GM18498 (cell line): ENCODE data around the gene REV1.
"Not testable (repeated sequence)": the region's sequence is repeated elsewhere in the genome, so short reads cannot be mapped to it uniquely, and the experiment has no call there.

ENCODE experiments used
- ATAC-seq: cut with Tn5 transposase; IDR thresholded peaks from one replicate; pipeline ENCODE4 v1.9.1; 2021; ENCODE audit warnings: mild to moderate bottlenecking, moderate library complexity; ENCODE audit not compliant: unreplicated experiment

Gene REV1

DNA sequence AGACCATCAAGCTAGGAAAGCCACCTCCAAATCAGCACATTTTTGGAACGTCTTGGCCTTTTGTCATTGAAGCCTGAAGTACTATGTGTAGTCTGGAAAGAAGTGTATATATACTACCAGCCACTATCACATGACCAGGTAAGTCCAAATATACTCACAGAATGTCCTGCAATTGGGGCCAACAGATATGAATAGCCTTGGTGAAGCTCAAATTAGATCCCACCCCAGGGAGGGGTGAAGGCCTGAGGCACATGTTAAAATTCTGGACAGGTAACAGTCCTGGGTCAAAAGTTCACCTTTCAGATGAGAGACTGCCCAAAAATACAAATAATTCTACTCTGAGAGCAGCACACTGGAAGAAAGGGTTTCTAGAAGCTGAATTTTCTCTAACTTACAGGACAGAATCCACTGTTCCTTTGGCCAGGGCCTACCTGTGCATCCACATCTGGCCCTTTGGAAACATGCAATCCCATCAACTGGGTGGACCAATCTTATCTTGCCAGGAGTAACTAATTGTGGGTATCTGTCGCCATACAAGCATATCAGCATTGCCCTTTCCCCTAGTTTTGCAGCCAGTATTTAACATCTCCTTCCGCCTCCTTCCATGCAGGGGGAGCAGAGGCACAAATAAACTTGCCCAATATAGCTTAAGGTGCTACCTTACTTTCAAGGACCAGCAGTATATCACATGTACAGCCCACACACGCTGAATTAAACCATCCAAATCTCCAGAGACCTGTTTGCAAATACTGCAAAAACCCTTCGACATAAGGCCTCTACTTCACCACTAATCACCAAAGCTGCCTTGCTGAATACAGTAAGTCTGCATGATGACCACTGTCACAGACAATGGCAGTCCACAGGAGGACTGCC, 84.8 kb downstream of the REV1 start:
- no peak for ATAC-seq

DNA sequence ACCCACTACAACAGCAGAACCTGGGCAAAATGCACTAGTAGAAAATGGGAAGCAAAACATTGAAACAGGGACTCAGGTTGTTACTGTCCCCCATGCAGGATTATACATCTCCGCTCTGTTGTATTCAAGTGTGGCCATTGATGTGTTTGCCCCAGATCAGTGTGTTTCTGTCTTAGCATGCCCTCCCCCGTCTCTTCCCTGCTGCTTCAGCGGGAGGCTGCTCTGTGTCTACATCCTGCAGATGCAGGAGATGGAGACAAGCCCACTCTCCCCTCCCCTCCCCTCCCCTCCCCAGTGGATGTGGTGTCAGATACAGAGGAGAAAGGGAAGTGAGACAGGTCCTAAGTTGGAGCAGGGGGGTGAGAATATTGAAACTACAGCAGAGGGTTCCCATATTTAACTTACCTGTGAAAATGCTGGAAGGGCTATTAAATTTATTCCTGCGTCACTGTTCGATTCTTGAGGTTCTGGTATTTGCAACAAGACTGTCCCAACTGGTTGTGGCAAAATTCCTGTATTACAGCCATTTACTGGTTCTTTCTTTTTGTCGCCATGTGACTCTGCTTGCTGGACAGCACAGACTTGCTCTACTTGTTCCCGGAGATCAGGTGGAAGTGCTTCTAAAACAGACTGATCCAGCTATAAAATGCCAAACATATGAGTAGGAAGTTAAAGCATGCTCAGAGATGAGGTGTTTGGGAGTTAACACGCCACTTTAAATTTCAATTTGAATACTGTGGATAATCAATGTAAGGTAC, 85.6 kb downstream of the REV1 start:
- ATAC-seq, result no peak

DNA sequence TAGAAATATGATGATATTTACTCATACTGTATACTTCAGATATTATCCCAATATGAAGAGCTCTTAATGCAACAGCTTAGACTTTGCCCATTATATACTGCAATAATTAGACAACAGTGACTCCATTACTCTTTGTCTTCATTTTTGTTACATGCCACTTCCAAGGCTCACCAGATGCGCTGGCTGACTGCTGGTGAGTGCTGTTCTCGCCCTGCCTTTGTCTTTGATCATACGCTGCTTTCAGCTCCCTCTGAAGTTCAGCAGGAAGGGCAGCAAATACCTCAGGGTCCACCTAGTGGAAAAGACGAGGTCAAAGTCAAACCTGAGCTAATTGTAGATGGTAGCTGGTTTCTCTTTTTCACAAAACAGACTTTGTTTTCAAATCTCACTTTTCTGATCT, 86.3 kb downstream of the REV1 start:
- no peak for ATAC-seq

DNA sequence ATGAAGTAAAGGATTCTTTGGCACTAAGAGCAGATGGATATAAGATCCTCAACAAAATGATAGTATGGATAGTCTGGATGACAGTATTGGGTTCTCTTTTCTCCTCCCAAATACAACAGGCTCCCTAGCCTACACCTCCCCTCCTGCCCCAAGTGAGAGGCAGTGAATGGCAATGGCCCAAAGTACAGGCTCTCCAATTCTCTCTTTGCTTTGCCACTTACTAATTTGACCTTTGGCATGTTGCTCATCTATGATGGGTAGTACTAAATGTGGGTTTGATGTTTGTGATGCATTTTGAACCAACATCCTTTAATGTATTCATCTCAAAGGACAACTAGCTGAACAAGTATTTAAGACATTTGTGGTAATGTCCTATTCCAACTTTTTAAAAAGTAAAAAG, 86.7 kb downstream of the REV1 start:
- no peak for ATAC-seq

DNA sequence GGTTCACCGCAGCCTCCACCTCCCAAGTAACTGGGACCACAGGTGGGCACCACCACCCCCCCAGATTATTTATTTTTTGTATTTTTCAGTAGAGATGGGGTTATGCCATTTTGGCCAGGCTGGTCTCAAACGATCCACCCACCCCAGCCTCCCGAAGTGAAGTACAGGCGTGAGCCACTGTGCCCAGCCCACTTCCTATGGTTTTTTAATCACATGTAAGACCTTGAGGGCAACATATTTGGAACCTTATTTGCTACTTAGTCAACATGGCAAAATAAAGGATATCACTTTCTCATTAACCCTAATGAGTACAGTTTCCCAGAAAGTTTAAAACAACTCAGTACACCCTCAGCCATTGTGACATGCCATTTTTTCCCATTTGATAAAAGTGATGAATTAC, 88.0 kb downstream of the REV1 start:
- ATAC-seq, result no peak

DNA sequence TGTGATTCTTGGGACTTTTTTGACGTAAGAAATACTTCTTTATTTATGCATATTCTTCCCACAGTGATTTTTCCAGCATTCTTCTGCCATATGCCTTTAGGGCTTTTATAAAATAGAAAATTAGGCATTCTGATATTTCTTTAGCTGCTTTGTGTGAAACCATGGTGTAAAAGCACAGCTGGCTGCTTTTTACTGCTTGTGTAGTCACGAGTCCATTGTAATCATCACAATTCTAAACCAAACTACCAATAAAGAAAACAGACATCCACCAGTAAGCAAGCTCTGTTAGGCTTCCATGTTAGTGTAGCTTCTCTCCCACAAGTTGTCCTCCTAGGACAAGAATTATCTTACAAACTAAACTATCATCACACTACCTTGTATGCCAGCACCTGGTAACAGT, 90.0 kb downstream of the REV1 start:
- ATAC-seq, result no peak

DNA sequence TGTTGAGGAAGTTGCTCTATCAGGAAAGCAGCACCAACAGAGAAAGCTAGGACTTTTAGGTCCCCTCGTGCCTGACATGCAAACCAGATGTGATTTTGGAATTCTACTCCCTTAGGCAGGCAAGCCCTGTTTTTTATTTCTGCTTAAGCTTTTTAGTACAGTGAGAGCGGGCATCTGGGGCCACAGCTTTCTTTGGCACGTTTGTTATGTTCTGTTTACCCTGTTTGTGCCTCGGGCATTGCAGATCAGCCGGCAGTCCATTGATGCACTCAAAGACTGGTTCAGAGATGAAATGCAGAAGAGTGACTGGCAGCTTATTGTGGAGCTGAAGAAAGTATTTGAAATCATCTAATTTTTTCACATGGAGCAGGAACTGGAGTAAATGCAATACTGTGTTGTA, 90.8 kb downstream of the REV1 start:
- ATAC-seq, result no peak

DNA sequence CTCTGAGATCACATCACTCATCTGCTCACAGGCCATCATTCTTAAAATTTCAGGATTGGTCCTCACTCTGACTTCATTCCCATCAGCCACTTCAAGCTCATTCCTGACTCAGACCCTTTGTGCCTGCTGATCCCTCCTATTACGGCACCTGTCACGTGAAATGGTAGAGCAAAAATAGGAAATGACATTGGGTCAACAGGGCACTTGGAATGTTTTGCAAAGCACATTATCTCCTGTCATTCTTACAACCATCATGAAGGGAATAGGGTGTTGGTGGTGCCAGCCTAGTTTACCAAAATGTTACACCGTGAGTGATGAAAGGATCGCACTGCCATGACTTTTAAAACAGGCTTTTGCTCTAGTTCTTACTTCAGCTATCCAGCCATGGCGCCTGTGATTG, 91.5 kb downstream of the REV1 start:
- ATAC-seq, result no peak

DNA sequence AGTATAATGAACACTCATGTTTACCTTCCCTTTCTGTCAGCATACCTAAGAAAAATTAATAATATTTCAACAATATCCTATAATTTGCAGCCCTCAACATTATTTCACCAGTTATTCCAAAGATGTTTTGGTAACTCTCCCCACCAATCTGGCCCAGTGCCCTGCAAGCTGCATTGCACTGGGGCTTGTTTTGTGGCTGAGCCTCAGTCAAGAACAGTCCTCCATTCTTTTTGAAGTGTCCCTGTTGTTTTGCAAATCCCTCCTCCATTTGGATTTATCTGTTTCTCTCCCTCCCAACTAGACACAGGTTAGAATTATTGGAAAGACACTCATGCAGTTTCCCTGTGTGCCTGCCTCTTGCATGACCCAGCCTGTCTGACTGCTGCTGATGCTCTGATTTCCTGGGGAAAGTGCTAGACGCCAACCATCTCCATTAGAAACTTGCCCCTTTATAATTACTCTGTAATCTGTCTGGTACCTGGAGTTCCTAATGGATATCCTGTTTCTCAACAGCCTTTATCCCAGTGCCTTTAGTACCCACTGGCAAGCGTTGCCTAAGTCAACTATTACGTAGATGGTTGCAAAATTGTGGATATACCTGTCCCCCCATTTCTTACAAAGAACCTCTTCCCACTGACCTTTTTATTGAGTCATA, 92.4 kb downstream of the REV1 start:
- no peak for ATAC-seq

DNA sequence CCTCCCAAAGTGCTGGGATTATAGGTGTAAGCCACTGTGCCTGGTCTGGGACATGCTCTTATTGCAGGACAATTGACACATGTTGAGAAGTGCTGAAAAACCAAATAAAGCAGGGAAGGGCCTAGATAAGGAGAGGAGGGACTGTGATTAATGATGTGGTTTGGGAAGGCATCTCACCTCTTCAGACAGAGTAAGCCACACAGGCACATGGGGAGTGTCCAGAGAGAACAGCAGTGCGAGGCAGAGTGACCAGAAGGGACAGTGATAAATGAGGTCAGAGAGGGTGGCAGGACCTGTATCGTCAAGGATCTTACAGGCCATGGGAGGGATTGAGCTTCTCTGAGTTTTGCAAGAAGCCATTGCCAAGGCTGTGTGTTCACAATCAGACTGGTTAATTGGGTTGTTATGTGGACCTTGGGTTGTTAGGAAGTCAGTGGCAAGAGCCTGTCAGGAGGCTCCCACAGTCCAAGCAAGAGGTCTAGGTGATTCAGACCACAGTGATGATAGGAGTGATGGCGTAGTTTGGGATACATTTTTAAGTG, 94.2 kb downstream of the REV1 start:
- ATAC-seq, result no peak

DNA sequence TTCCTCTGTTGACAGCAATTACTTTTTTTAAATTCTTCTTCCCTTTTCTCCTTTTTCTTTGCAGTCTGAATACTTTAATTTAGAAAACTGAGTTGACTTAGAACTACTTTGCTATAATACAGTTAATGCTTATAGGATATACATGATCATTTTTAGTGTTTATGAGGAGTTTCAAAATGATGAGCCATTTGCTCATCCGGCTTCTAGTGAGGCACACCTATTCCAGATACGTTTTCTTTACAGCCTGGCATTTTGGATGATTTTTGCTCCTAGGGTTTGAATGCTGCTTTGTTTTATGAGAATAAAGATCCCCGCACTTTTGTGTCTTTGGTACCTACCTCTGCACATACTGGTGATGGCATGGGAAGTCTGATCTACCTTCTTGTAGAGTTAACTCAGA, 99.9 kb downstream of the REV1 start:
- no peak for ATAC-seq

DNA sequence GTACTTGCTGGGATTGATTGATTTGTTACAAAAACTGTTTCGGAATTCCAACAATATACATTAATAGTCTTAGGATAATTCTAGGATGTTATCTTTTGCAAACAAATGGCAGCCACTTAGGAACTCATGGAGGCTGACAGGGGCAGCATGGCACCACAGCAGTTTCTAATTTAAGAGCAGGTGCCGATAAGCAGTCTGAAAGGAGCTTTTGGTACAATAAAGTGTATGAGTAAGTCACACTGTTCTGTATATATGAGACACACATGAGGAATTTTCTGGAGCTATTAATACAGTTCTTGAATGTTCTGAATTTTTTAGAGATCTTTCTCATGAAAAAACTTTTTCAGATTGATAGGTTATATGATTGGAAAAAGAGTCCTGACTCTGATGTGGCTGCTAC, 100.4 kb downstream of the REV1 start:
- ATAC-seq, result no peak

DNA sequence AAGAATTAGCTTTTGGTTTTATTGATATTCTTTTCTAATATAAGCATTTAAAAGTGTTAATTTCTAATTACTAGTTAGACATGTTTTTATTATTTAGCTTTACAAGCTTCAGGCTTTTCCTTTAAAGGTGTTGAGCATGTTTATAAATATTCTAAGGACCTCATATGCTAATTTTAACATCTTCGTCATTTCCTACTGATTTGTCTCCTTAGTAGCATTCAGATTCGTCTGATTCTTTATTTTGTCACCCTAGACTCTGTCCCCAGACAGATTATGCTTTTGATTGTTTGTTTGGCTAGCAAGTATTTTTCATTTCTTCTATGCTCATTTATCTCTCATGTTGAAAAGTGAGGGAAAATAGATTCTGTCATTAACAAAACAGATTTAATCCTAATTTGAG, 100.9 kb downstream of the REV1 start:
- ATAC-seq, result no peak

DNA sequence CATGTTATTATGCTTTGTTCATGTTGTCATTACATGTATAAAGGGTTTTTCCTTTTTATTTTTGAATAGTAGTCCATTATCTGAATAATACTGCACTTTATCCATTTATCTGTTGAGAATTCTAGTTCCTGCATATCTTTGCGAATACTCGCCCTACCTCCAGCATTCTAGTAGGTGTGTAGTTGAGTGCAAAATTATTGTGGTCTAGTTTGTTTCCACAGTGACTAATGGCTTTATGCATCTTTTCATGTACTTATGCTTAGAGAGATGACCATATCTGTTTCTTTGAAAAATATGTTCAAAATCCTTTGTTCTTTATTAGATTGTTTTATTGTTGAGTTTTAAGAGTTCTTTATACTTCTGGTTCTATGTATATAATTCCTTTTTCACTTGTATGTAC, 103.8 kb downstream of the REV1 start:
- no peak for ATAC-seq

DNA sequence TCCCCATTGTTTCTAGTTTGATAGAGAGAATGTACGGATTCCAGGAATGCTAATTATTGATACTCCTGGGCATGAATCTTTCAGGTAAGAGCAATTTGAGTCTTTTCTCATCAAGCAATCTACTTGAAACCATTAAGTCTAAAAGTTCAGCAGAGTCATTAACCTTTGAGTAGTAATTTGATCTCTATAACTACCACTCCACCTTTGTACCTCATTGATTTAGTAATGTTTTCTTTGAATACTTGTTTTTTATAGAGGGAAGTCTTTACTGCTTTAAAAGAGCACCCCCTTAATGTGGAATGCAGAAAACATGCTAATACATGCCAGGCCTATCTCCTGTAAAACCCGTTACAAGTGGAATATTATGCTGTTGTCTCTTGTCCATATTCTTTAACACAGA, 107.7 kb downstream of the REV1 start:
- ATAC-seq, result no peak

DNA sequence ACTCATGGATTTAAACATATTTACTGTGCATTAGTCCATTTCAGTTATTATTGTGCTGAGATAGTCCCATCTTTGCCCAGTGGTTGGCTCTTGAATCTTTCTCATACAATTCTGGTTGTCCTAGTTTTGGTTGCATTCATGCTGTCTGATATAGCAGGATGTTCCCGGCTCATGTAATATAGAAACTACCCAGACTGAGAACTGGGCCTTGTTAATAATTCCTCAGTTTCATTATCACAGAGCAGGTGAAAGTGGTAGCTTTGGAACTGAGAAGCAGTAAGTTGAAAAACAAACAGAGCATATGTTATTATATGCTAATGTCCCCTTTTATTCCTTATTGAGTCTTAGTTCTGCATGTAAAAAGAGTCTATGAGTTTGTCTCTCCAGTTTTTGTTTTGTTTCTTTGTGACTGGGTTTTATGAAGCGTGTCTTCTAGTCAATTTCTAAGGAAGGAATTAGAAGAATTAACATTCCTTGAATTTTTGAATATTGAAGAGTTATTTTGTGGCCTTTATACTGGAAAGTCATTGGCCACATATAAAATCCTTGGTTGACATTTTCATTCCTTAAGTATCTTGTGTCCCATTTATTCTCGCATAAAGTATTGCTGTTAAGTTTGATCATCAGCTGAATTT, 109.3 kb downstream of the REV1 start:
- ATAC-seq, result peak; percentile 61

DNA sequence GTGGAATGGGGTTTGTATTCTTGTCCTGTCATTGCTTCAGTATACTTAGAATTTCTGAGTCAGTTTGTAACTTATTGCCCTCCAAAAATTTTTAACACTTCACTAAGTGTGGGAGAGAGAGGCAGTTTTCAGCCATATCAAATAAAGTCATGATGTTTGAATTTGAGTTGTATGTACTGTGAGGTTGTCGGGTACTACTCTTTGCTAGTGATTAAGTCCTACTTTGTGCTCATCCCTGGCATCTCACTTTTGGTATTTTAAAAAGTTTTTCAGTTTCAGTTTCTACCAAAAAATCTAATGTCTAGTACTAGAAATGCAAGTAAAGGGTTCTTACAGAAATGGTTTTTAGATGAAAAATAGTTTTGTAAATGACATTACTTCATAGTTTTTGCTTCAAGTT, 111.9 kb downstream of the REV1 start:
- no peak for ATAC-seq

DNA sequence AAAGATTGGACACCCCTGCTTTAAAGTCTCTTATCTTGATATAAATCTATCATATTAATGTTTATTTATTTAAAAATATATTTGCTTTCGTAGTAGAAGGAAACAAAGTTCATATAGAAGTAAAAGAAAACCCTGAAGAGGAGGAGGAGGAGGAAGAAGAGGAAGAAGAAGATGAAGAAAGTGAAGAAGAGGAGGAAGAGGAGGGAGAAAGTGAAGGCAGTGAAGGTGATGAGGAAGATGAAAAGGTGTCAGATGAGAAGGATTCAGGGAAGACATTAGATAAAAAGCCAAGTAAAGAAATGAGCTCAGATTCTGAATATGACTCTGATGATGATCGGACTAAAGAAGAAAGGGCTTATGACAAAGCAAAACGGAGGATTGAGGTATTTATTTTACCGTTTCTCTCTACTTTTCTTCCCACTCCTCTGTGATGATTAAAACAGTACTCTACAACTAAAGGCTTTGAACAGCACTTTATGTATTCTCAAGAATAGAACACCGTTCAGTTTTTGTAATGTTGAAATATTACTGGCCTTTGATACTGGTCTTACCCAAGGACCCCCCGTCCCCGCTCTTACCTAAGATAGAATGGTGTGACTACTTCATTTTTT, 113.5 kb downstream of the REV1 start:
- no peak for ATAC-seq

DNA sequence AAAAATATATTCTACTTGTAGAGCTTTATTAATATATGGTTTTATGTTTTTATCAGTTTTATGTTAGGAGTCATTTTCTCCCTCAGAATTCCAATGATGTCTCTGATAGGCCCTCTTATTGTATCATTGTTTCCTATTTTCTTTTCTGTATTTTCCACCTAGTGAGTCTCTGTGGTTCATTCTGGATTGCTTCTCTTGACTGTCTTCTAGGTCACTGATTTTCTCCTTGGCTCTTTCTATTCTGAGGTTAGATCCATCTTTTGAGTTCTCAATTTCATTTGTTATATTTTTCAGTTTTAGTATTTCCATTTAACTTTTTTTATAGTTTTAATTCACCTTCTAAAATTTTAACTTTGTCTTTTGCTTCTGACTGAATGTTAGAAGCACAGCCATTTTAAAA, 115.1 kb downstream of the REV1 start:
- no peak for ATAC-seq

DNA sequence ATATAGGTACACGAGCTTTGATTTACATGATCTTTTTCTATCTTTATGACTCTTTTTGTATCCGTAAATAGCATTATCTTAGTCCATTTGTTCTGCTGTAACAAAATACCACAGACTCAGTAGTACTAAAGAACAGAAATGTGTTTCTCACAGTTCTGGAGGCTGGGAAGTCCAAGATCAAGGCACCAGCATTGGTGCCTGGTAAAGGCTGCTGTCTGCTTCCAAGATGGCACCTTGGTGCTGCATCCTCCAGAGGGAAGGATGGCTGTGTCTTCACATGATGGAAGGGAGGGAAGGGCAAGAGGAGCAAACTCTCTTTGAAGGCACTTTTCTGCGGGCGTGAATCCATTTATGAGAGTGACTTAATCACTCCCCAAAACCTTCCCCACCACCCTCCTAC, 116.7 kb downstream of the REV1 start:
- no peak for ATAC-seq

DNA sequence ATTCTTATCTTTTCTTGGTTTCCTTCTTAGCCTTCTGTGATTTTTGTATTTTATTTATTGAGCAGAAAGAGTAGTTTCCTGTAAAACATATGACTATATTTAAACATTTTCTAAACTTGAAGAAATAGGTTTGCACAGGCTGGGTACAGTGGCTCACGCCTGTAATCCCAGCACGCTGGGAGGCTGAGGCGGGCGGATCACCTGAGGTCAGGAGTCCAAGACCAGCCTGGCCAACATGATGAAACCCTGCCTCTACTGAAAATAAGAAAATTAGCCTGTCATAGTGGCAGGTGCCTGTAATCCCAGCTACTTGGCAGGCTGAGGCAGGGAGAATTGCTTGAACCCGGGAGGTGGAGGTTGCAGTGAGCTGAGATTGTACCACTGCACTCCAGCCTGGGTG, 121.0 kb downstream of the REV1 start:
- not testable (repeated sequence) for ATAC-seq
